C1 segment of cervical spinal cord (tissue), 14 donors: ENCODE data around the gene OLFM1.
A peak's percentile ranks its signal among the peaks of the same experiment; 100 is the strongest.
"Not testable (repeated sequence)": the region's sequence is repeated elsewhere in the genome, so short reads cannot be mapped to it uniquely, and the experiment has no call there.

Experiments
- DNase-seq, 14 donors: peaks; one replicate each; lab custom pipeline; 2025; lab: John Stamatoyannopoulos, UW

The OLFM1 gene

GRCh38 chr9:135150981-135151380, 63.5 kb downstream of the OLFM1 start:
- no peak for DNase-seq

- DNase-seq: no peak
Observed at GRCh38 chr9:135151757-135152613, 64.5 kb downstream of the OLFM1 start.

- DNase-seq: no peak
Observed at GRCh38 chr9:135152614-135153334, 65.3 kb downstream of the OLFM1 start.

- no peak for DNase-seq
Observed at GRCh38 chr9:135154050-135154615, 66.7 kb downstream of the OLFM1 start.

GRCh38 chr9:135155396-135155795, 67.9 kb downstream of the OLFM1 start:
- DNase-seq: no peak

- peak in 2 of 14 donors; percentile 12 to 13 for DNase-seq
Observed at GRCh38 chr9:135156525-135157510, 69.3 kb downstream of the OLFM1 start.

GRCh38 chr9:135157856-135158563, 70.5 kb downstream of the OLFM1 start:
- DNase-seq: no peak

- DNase-seq: no peak
Observed at GRCh38 chr9:135158564-135158937, 71.1 kb downstream of the OLFM1 start.

- no peak for DNase-seq
Observed at GRCh38 chr9:135159801-135160200, 72.3 kb downstream of the OLFM1 start.

- DNase-seq: no peak
Observed at GRCh38 chr9:135160862-135161261, 73.4 kb downstream of the OLFM1 start.

GRCh38 chr9:135162599-135162998, 75.1 kb downstream of the OLFM1 start:
- not testable (repeated sequence) for DNase-seq

GRCh38 chr9:135163023-135163780, 75.7 kb downstream of the OLFM1 start:
- DNase-seq: no peak

- DNase-seq: no peak
Observed at GRCh38 chr9:135164036-135164435, 76.6 kb downstream of the OLFM1 start.

- no peak for DNase-seq
Observed at GRCh38 chr9:135165003-135165711, 77.7 kb downstream of the OLFM1 start.

- no peak for DNase-seq
Observed at GRCh38 chr9:135165756-135166519, 78.5 kb downstream of the OLFM1 start.

- DNase-seq: no peak
Observed at GRCh38 chr9:135166565-135166964, 79.1 kb downstream of the OLFM1 start.

GRCh38 chr9:135167356-135167755, 79.9 kb downstream of the OLFM1 start:
- DNase-seq: no peak

- no peak for DNase-seq
Observed at GRCh38 chr9:135167849-135168655, 80.6 kb downstream of the OLFM1 start.
